PFSK-1 (cell line): Measurements from ENCODE around the gene TMEM156.

Experiments used
- FOXP2 ChIP-seq: optimal IDR thresholded peaks from 2 replicates; pipeline ENCODE3; 2011; ENCODE audit warnings: borderline replicate concordance, control low read depth, inconsistent platforms; ENCODE audit not compliant: insufficient read depth; ENCODE audit errors: extremely low read length, extremely low read depth
- POLR2AphosphoS5 ChIP-seq: IDR thresholded peaks from 2 replicates; pipeline ENCODE4 v1.6.1; 2012; ENCODE audit warnings: low read depth, mild to moderate bottlenecking, control low read depth, low read length, moderate library complexity
- REST ChIP-seq, 2 experiments: IDR thresholded peaks; 2 replicates each; pipeline versions ENCODE4 v1.6.1 to v1.8.0; 2011 to 2012; ENCODE audit warnings: low read depth in 2 of 2, low read length in 2 of 2, control low read depth in 1 of 2, inconsistent platforms in 1 of 2, mild to moderate bottlenecking in 1 of 2, moderate library complexity in 1 of 2; ENCODE audit not compliant: insufficient read depth in 1 of 2
- SIN3A ChIP-seq: IDR thresholded peaks from 2 replicates; pipeline ENCODE4 v1.6.1; 2012; ENCODE audit warnings: mild to moderate bottlenecking, low read length, moderate library complexity, borderline replicate concordance; ENCODE audit not compliant: insufficient read depth
- TAF1 ChIP-seq: IDR thresholded peaks from 2 replicates; pipeline ENCODE4 v1.6.1; 2012; ENCODE audit warnings: low read length, control low read depth, borderline replicate concordance; ENCODE audit not compliant: insufficient read depth

Gene TMEM156

GRCh38 chr4:38950159-38950558 is 82.0 kb downstream of the TMEM156 start:
- TF ChIP-seq SIN3A: no peak
- TF ChIP-seq FOXP2: no peak
- TF ChIP-seq POLR2AphosphoS5: no peak
- TF ChIP-seq TAF1: no peak
- TF ChIP-seq REST (IDR thresholded peaks at IDR 0.05; ENCODE audit: insufficient read depth in 1 of 2, low read depth in 2 of 2, low read length in 2 of 2): no peak

- TF ChIP-seq FOXP2: no peak
- no peak for TF ChIP-seq SIN3A
- no peak for TF ChIP-seq POLR2AphosphoS5
- TF ChIP-seq TAF1: no peak
- no peak for TF ChIP-seq REST (IDR thresholded peaks at IDR 0.05; ENCODE audit: insufficient read depth in 1 of 2, low read depth in 2 of 2, low read length in 2 of 2)
Measured at GRCh38 chr4:38949411-38950051, 82.7 kb downstream of the TMEM156 start.

- no peak for TF ChIP-seq TAF1
- no peak for TF ChIP-seq REST (IDR thresholded peaks at IDR 0.05; ENCODE audit: insufficient read depth in 1 of 2, low read depth in 2 of 2, low read length in 2 of 2)
- TF ChIP-seq FOXP2: no peak
- no peak for TF ChIP-seq POLR2AphosphoS5
- TF ChIP-seq SIN3A: no peak
Measured at GRCh38 chr4:38948551-38948950, 83.7 kb downstream of the TMEM156 start.

- TF ChIP-seq SIN3A: no peak
- TF ChIP-seq FOXP2: no peak
Measured at GRCh38 chr4:38946919-38947318, 85.3 kb downstream of the TMEM156 start.

GRCh38 chr4:38944440-38944839 is 87.8 kb downstream of the TMEM156 start:
- TF ChIP-seq SIN3A (no peak), REST (IDR thresholded peaks at IDR 0.05; ENCODE audit: insufficient read depth in 1 of 2, low read depth in 2 of 2, low read length in 2 of 2) (no peak), POLR2AphosphoS5 (no peak), FOXP2 (no peak), TAF1 (no peak)
